Smooth muscle cell (in vitro differentiated cells): ENCODE data around the gene EID1. TPM values are rescaled to one million over a fixed set of nuclear protein-coding genes. Genes with fewer than 3 reads are reported as not detected.

Experiments
- DNase-seq: peaks from one replicate; lab custom pipeline; 2025; ENCODE audit not compliant: unreplicated experiment; lab: John Stamatoyannopoulos, UW
- H2AFZ ChIP-seq: fragments of 200-600 bp; sonication (generic); 2 replicates; pipeline ENCODE4 v1.6.0; 2016; ENCODE audit warnings: antibody characterized with exemption, low read depth, mild to moderate bottlenecking
- H3F3A ChIP-seq: fragments of 200-600 bp; sonication (generic); 2 replicates; pipeline ENCODE4 v1.6.0; 2017; ENCODE audit warnings: antibody characterized with exemption, low read depth
- H3K27ac ChIP-seq: fragments of 200-600 bp; sonication (generic); 2 replicates; pipeline ENCODE4 v1.5.1; 2016; ENCODE audit warnings: low read depth, mild to moderate bottlenecking
- H3K27me3 ChIP-seq: fragments of 200-600 bp; sonication (generic); 2 replicates; pipeline ENCODE4 v1.6.1; 2016; ENCODE audit warnings: low read depth, mild to moderate bottlenecking
- H3K36me3 ChIP-seq: fragments of 200-600 bp; sonication (generic); 2 replicates; pipeline ENCODE4 v1.5.1; 2016; ENCODE audit warnings: low read depth
- H3K4me1 ChIP-seq: fragments of 200-600 bp; sonication (generic); 2 replicates; pipeline ENCODE4 v1.5.1; 2016; ENCODE audit warnings: low read depth
- H3K4me2 ChIP-seq: fragments of 200-600 bp; sonication (generic); 2 replicates; pipeline ENCODE4 v1.6.0; 2016; ENCODE audit warnings: mild to moderate bottlenecking
- H3K4me3 ChIP-seq: fragments of 200-600 bp; sonication (generic); 2 replicates; pipeline ENCODE4 v1.5.1; 2016; ENCODE audit warnings: mild to moderate bottlenecking
- H3K79me2 ChIP-seq: fragments of 200-600 bp; sonication (generic); 2 replicates; pipeline ENCODE4 v1.6.0; 2016; ENCODE audit warnings: low read depth, mild to moderate bottlenecking
- H3K9ac ChIP-seq: fragments of 200-600 bp; sonication (generic); 2 replicates; pipeline ENCODE4 v1.6.0; 2016; ENCODE audit warnings: low read depth
- H3K9me3 ChIP-seq: fragments of 200-600 bp; sonication (generic); replicated peaks from 2 replicates; pipeline ENCODE4 v1.5.1; 2016; ENCODE audit warnings: low read depth
- H4K20me1 ChIP-seq: fragments of 200-600 bp; sonication (generic); 2 replicates; pipeline ENCODE4 v1.6.0; 2016; ENCODE audit warnings: low read depth
- CTCF ChIP-seq: fragments of 200-600 bp; sonication (generic); IDR thresholded peaks from 2 replicates; pipeline ENCODE4 v1.5.1; 2017; ENCODE audit warnings: borderline replicate concordance, mild to moderate bottlenecking, antibody characterized with exemption; ENCODE audit not compliant: insufficient read depth, poor library complexity, severe bottlenecking
- WGBS: methylation state at CpG from one replicate; pipeline ENCODE4 v1.1.7; 2016; ENCODE audit warnings: low lambda C conversion rate; 5-methylcytosine and 5-hydroxymethylcytosine counted together
- polyA plus RNA-seq: library from polyadenylated mRNA; unstranded; fragments of >200 nt; fragmentation: Nextera tagmentation; extraction: Ambion mirVana; gene quantifications from 2 replicates; pipeline ENCODE4 v1.2.1, GENCODE V29; 2016
- total RNA-seq: library from RNA; depleted of rRNA; stranded (reverse); fragments of >200 nt; gene quantifications from 2 replicates; pipeline ENCODE4 v1.2.3, GENCODE V29; 2014

The EID1 gene
- total and polyA plus RNA-seq, 2 experiments from 2014 or later = 216 to 316 TPM

- no peaks in the 10 kb centered on the region for H3K27me3 ChIP-seq
- H3K36me3 ChIP-seq = no peaks in the 10 kb centered on the region
- H3K4me1 ChIP-seq = peaks cover 22% of the 10 kb centered on the region
- peak overlapping the region; percentile 0 for H2AFZ ChIP-seq
- H3K79me2 ChIP-seq = no peaks in the 10 kb centered on the region
- no peak overlapping the region for H3K4me3 ChIP-seq
- no peaks in the 10 kb centered on the region for H4K20me1 ChIP-seq
- H3K9ac ChIP-seq = no peak overlapping the region
- 56% methylated on average over 3 of the region's 3 CpGs for WGBS
- H3K27ac ChIP-seq = peak overlapping the region; percentile 57
- peak overlapping the region; percentile 5 for H3K4me2 ChIP-seq
- DNase-seq = no peak
- TF ChIP-seq CTCF = no peak
- peaks cover 7% of the 10 kb centered on the region for H3F3A ChIP-seq
- no peaks in the 10 kb centered on the region for H3K9me3 ChIP-seq
Observed at GRCh38 chr15:48865370-48866079, 12.4 kb upstream of the EID1 start.

GRCh38 chr15:48866141-48866563 is 11.8 kb upstream of the EID1 start:
- Histone ChIP-seq H3K27me3 (no peaks in the 10 kb centered on the region), H3K4me1 (peaks cover 22% of the 10 kb centered on the region), H3K9ac (no peak overlapping the region), H3F3A (peaks cover 7% of the 10 kb centered on the region), H2AFZ (peak overlapping the region; percentile 0), H3K79me2 (no peaks in the 10 kb centered on the region), H4K20me1 (no peaks in the 10 kb centered on the region), H3K4me3 (no peak overlapping the region), H3K36me3 (no peaks in the 10 kb centered on the region), H3K27ac (peak overlapping the region; percentile 57), H3K9me3 (no peaks in the 10 kb centered on the region), H3K4me2 (peak overlapping the region; percentile 5)
- 30% methylated on average over 2 of the region's 2 CpGs for whole genome bisulfite sequencing
- TF ChIP-seq CTCF = no peak
- no peak for DNase-seq

- Histone ChIP-seq H4K20me1 (no peaks in the 10 kb centered on the region), H3K9ac (no peak overlapping the region), H3K4me3 (no peak overlapping the region), H3K27ac (peak overlapping the region; percentile 77), H3K4me1 (peaks cover 22% of the 10 kb centered on the region), H2AFZ (peak overlapping the region; percentile 83), H3K4me2 (peak overlapping the region; percentile 75), H3F3A (peaks cover 7% of the 10 kb centered on the region), H3K79me2 (no peaks in the 10 kb centered on the region), H3K36me3 (no peaks in the 10 kb centered on the region), H3K9me3 (no peaks in the 10 kb centered on the region), H3K27me3 (no peaks in the 10 kb centered on the region)
- no peak for DNase-seq
- no peak for TF ChIP-seq CTCF
Observed at GRCh38 chr15:48868023-48868422, 9.9 kb upstream of the EID1 start.

GRCh38 chr15:48868536-48868935 is 9.4 kb upstream of the EID1 start:
- Histone ChIP-seq H3K27me3 (no peaks in the 10 kb centered on the region), H2AFZ (peak overlapping the region; percentile 83), H3F3A (peaks cover 7% of the 10 kb centered on the region), H3K79me2 (no peaks in the 10 kb centered on the region), H3K9ac (no peak overlapping the region), H3K27ac (peak overlapping the region; percentile 77), H4K20me1 (no peaks in the 10 kb centered on the region), H3K4me1 (peaks cover 22% of the 10 kb centered on the region), H3K4me2 (peak overlapping the region; percentile 75), H3K36me3 (no peaks in the 10 kb centered on the region), H3K4me3 (no peak overlapping the region), H3K9me3 (no peaks in the 10 kb centered on the region)
- 17% methylated on average over 2 of the region's 2 CpGs for WGBS
- no peak for TF ChIP-seq CTCF
- no peak for DNase-seq
